Measurements from ENCODE around the gene FHIT. TPM values are rescaled to one million over a fixed set of nuclear protein-coding genes. Genes with fewer than 3 reads are reported as not detected.

The FHIT gene
- total RNA-seq, 2 experiments from 2014 or later: 7.6 to 7.9 TPM

DNA sequence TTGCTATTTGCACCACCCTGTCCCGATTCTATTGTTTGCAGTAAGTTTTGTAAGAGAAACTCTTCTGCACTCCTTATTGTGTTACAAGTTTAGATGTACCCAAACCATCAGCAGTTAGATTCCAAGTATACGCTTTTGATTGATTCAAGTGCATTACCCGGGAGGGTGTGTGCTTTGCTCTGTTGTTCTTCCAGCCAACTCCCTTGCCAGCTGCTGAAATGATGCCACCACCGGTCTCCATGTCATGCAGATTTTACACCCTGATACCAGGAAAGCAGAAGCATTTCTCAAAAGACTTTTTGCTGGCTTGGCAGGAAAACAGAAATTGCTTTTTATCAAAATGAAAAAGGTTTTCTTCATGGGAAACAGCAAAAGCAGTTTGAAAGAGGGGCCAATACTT lies 1194.8 kb downstream of the FHIT start:
- no peak for DNase-seq
- Mint-ChIP-seq H3K27me3 (no peaks in the 10 kb centered on the region), H3K4me1 (ENCODE audit: low read depth) (peaks cover 40% of the 10 kb centered on the region), H3K27ac (no peak overlapping the region), H3K9me3 (peaks cover 16% of the 10 kb centered on the region), H3K4me3 (no peak overlapping the region), H3K36me3 (ENCODE audit: low read depth) (peaks cover 20% of the 10 kb centered on the region)
- TF ChIP-seq, protein P1, sequence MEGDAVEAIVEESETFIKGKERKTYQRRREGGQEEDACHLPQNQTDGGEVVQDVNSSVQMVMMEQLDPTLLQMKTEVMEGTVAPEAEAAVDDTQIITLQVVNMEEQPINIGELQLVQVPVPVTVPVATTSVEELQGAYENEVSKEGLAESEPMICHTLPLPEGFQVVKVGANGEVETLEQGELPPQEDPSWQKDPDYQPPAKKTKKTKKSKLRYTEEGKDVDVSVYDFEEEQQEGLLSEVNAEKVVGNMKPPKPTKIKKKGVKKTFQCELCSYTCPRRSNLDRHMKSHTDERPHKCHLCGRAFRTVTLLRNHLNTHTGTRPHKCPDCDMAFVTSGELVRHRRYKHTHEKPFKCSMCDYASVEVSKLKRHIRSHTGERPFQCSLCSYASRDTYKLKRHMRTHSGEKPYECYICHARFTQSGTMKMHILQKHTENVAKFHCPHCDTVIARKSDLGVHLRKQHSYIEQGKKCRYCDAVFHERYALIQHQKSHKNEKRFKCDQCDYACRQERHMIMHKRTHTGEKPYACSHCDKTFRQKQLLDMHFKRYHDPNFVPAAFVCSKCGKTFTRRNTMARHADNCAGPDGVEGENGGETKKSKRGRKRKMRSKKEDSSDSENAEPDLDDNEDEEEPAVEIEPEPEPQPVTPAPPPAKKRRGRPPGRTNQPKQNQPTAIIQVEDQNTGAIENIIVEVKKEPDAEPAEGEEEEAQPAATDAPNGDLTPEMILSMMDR (IDR thresholded peaks at IDR 0.05): no peak
- POLR2A ChIA-PET: interaction anchor here (0.7 kb wide), 1 partner anchor 77 kb away, joined by 3 read pairs; no protein-coding TSS in a partner anchor
- intact Hi-C loops (cut with micrococcal nuclease): no loop called here
- ATAC-seq: no peak
- CTCF ChIA-PET: interaction anchor here (1.3 kb wide), 1 partner anchor 9 kb away, joined by 5 read pairs; no protein-coding TSS in a partner anchor

DNA sequence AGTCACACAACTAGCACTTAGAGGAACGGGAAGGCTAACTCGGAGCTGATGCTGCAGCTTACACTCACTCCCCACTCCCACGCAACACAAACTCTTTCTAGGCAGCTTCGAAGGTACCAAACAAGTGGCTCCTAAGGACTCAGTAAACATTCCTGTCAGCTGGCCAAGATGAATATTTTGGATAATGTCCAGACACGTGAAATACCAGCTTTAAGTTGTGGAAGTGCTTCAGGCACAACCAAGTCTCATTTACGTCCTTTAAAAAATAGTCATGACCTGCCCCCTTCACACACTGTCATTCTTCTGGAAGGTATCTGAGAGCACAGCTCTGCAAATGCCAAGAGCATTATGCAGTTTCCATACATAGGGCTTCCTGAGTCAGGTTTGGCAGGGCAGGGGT lies 1195.5 kb downstream of the FHIT start:
- Mint-ChIP-seq H3K4me1 (ENCODE audit: low read depth) (peaks cover 40% of the 10 kb centered on the region), H3K27ac (no peak overlapping the region), H3K9me3 (peaks cover 16% of the 10 kb centered on the region), H3K27me3 (no peaks in the 10 kb centered on the region), H3K36me3 (ENCODE audit: low read depth) (peaks cover 23% of the 10 kb centered on the region), H3K4me3 (no peak overlapping the region)
- TF ChIP-seq, protein P1 (IDR thresholded peaks at IDR 0.05): no peak
- ChIA-PET CTCF (interaction anchor here (1.3 kb wide), 1 partner anchor 8 kb away, joined by 5 read pairs; no protein-coding TSS in a partner anchor), POLR2A (interaction anchor here (0.7 to 1.5 kb wide), 2 partner anchors 23 to 76 kb away, joined by 3 to 4 read pairs; no protein-coding TSS in a partner anchor)
- ATAC-seq (peak; percentile 24), DNase-seq (no peak)
- intact Hi-C loops (cut with micrococcal nuclease): no loop called here

DNA sequence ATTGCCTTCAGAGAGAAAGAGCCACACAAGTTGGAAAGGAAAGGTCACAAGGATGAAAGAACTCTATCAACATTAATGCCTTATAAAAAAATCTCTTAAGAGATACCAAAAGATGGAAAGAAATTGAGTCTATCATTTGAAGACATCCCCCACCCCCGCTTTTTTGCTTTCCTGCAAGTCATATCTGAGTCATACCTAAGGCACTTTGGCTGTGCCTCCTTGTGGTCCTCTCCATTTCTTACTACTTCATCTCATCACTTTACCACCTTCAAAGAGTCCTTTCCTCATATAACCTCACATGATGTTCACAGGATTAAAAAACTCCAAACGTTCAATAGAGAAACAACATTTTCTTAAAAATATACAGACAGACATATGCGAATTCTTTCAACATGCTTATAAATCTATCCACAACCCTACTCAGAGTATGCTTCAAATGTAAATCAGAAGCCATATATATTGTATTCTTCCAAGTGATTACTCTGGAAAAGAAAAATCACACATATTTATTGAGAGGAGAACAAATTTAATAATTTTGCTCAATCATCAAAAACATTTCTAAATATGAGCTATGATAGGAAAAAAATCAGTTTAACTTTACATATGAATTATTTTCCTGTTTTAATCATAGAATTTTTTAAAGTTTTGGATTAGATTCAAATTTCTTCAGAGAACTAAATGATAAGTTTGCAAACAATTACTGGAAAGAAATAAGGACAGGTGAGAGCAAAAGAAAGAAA lies 1197.6 kb downstream of the FHIT start:
- intact Hi-C loops (cut with micrococcal nuclease): no loop called here
- H3K36me3 Mint-ChIP-seq (ENCODE audit: low read depth): peaks cover 23% of the 10 kb centered on the region
- peaks cover 48% of the 10 kb centered on the region for H3K4me1 Mint-ChIP-seq (ENCODE audit: low read depth)
- DNase-seq: peak; percentile 75
- H3K27ac Mint-ChIP-seq: peak overlapping the region; percentile 59
- H3K9me3 Mint-ChIP-seq: peaks cover 16% of the 10 kb centered on the region
- CTCF ChIA-PET: interaction anchor here (1.1 kb wide), 1 partner anchor 9 kb away, joined by 3 read pairs; no protein-coding TSS in a partner anchor
- TF ChIP-seq, protein P1 (IDR thresholded peaks at IDR 0.05): no peak
- H3K27me3 Mint-ChIP-seq: no peaks in the 10 kb centered on the region
- ATAC-seq: peak; percentile 68
- no peak overlapping the region for H3K4me3 Mint-ChIP-seq
- POLR2A ChIA-PET: no interaction called here

DNA sequence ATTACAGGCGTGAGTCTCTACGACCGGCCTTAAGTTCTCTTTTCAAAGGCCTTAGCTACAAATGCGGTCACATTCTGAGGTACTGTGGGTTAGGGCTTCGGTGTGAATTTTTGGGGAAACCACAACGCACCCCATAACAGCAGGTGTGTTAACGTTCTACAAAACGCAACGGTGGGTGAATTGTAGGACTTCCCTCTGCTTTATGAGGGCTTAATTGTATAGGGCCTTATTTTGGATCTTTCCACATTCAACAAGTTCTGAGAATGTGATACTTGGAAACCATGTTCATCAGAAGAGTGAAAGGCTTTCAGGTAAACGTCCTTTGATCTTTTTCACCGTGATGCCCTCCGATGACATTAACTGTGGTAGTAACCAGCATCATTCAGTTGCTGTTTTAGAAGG lies 1202.8 kb downstream of the FHIT start:
- DNase-seq (peak; percentile 72), ATAC-seq (peak; percentile 87)
- Mint-ChIP-seq H3K36me3 (ENCODE audit: low read depth) (peaks cover 30% of the 10 kb centered on the region), H3K27ac (peak overlapping the region; percentile 90), H3K4me3 (peak overlapping the region; percentile 34), H3K4me1 (ENCODE audit: low read depth) (peaks cover 39% of the 10 kb centered on the region), H3K27me3 (no peaks in the 10 kb centered on the region), H3K9me3 (peaks cover 29% of the 10 kb centered on the region)
- intact Hi-C loops (cut with micrococcal nuclease): no loop called here
- ChIA-PET POLR2A (interaction anchor here (0.7 to 1.6 kb wide), 4 partner anchors 9 to 38 kb away, joined by 3 to 7 read pairs (median 4); no protein-coding TSS in a partner anchor), CTCF (no interaction called here)
- TF ChIP-seq, protein P1 (IDR thresholded peaks at IDR 0.05): no peak

Data from activated CD8-positive, alpha-beta T cell treated with anti-CD3 and anti-CD28 coated beads for 36 hours (primary cell).